OCI-LY7 (cell line): ENCODE results near the gene TESK1. TPM values are rescaled to one million over a fixed set of nuclear protein-coding genes. Genes with fewer than 3 reads are reported as not detected.

Experiments
- BruUV-seq: library from RNA; stranded (reverse); fragments of 400-500 nt; replicated peaks from 2 replicates; lab custom pipeline; 2021; lab: Mats Ljungman, UMichigan
- CTCF ChIA-PET: fragments of 300-600 bp; sonication (Branson Sonifier 250); formaldehyde crosslinking; loops from one replicate; lab custom pipeline; 2022; ENCODE audit warnings: antibody characterized with exemption; ENCODE audit not compliant: unreplicated experiment; lab: Charles Lee
- POLR2A ChIA-PET: fragments of 300-600 bp; sonication (Branson Sonifier 250); formaldehyde crosslinking; loops from one replicate; lab custom pipeline; 2022; ENCODE audit warnings: antibody characterized with exemption; lab: Charles Lee
- DNase-seq: peaks from one replicate; pipeline ENCODE4 v3.0.0-alpha.2; 2015; ENCODE audit warnings: low spot score
- H2AFZ ChIP-seq: fragments of 200-600 bp; sonication (generic), shearing (Covaris generic); 2 replicates; pipeline ENCODE4 v1.6.1; 2014; ENCODE audit warnings: mild to moderate bottlenecking, antibody characterized with exemption, low read length, moderate library complexity
- H3K27ac ChIP-seq: fragments of 200-600 bp; sonication (generic); 2 replicates; pipeline ENCODE4 v1.5.1; 2014; ENCODE audit warnings: mixed run types, low read depth, mild to moderate bottlenecking, moderate library complexity, low read length, inconsistent platforms; ENCODE audit not compliant: poor library complexity, severe bottlenecking
- H3K36me3 ChIP-seq: fragments of 200-600 bp; sonication (generic); 2 replicates; pipeline ENCODE4 v1.6.1; 2014; ENCODE audit warnings: mild to moderate bottlenecking, antibody characterized with exemption, low read length, moderate library complexity, mixed read lengths; ENCODE audit not compliant: insufficient read depth
- H3K4me1 ChIP-seq: fragments of 200-600 bp; sonication (generic); 2 replicates; pipeline ENCODE4 v1.5.1; 2014; ENCODE audit warnings: mild to moderate bottlenecking, low read length; ENCODE audit not compliant: insufficient read depth, poor library complexity, severe bottlenecking
- H3K4me2 ChIP-seq: fragments of 200-600 bp; sonication (generic); 2 replicates; pipeline ENCODE4 v1.6.1; 2014; ENCODE audit warnings: mild to moderate bottlenecking, low read length
- H3K4me3 ChIP-seq: fragments of 200-600 bp; sonication (generic); 2 replicates; pipeline ENCODE4 v1.5.1; 2014; ENCODE audit warnings: mild to moderate bottlenecking, low read depth, low read length; ENCODE audit not compliant: poor library complexity, severe bottlenecking
- H3K79me2 ChIP-seq: fragments of 200-600 bp; sonication (generic); 2 replicates; pipeline ENCODE4 v1.6.1; 2016; ENCODE audit warnings: low read depth, mild to moderate bottlenecking, low read length, moderate library complexity, mixed read lengths; ENCODE audit not compliant: insufficient read depth
- H3K9me2 ChIP-seq: fragments of 200-600 bp; sonication (generic); 2 replicates; pipeline ENCODE4 v1.6.1; 2016; ENCODE audit warnings: mild to moderate bottlenecking, low read length, mixed read lengths; ENCODE audit not compliant: insufficient read depth
- H3K9me3 ChIP-seq: fragments of 200-600 bp; sonication (generic); 2 replicates; pipeline ENCODE4 v1.6.1; 2014; ENCODE audit warnings: mild to moderate bottlenecking, mixed run types, low read length, mixed read lengths
- H4K20me1 ChIP-seq: fragments of 200-600 bp; sonication (generic); 2 replicates; pipeline ENCODE4 v1.6.1; 2014; ENCODE audit warnings: mild to moderate bottlenecking, antibody characterized with exemption, low read length, moderate library complexity, mixed read lengths; ENCODE audit not compliant: insufficient read depth
- EZH2phosphoT487 ChIP-seq: fragments of 200-600 bp; sonication (generic); IDR thresholded peaks from 2 replicates; pipeline ENCODE4 v1.6.1; 2018; ENCODE audit warnings: low read depth, borderline replicate concordance, mild to moderate bottlenecking, mixed run types, antibody characterized with exemption, low read length, moderate library complexity, mixed read lengths
- intact Hi-C: fragments of 100-400 bp; cut with micrococcal nuclease; formaldehyde crosslinking; loops from one replicate; pipeline ENCODE4 v1.10.0; 2022; ENCODE audit not compliant: unreplicated experiment
- total RNA-seq, 2 experiments: library from RNA; depleted of rRNA in 1 of 2; stranded (reverse); fragments of >200 nt in 1 of 2; shearing (Covaris generic) in 1 of 2; gene quantifications; 2 replicates each; pipeline ENCODE4 v1.2.3, GENCODE V29; 2014 to 2022
- TF ChIP-seq, protein P1 (sequence below): fragments of 200-600 bp; sonication (generic); conservative IDR thresholded peaks from 2 replicates; pipeline ENCODE4 v1.5.1; 2014; ENCODE audit warnings: mild to moderate bottlenecking, antibody characterized with exemption, low read length, moderate library complexity, mixed read lengths

The TESK1 gene
- total RNA-seq, 2 experiments from 2014 or later: 15.0 to 42.2 TPM

DNA sequence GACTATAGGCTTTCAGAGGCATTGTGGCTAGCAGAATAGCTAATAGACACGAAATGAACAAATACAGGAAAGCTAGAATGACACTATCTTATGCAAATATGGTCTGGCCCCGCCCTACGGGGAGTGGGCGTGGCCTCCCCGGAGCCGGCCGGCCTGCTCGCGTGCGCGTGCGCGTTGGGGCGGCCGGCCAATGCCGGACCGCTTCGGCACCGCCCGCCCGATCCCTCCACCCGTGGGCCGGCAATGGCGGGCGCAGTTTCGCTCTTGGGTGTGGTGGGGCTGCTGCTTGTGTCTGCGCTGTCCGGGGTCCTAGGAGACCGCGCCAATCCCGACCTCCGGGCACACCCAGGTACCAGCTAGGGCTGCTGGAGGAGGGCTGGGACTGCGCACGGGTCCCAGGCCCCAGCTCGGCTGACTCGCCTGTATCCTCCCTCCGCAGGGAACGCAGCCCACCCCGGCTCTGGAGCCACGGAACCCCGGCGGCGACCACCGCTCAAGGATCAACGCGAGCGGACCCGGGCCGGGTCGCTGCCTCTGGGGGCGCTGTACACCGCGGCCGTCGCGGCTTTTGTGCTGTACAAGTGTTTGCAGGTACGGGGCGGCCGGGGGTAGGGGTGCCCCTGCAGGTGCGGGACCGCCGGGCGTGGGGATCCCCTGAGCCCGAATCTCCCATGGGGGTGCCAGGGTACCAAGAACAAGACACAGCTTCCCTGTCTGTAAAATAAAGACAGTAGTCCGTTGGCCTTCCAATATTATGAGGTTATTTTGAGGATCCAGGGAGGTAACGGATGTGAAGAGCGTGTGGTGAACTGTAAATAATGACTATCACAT lies 53.3 kb downstream of the TESK1 start, which contains the start of gene CCDC107:
CCDC107 (plus strand) TSS at position 156 of the 831 bp plus-strand sequence; CDS start at position 244, 88 bp downstream.
- peak; percentile 91 for DNase-seq
- Histone ChIP-seq H3K27ac (peak within 1 kb of the TSS; percentile 84), H3K4me2 (peak within 1 kb of the TSS; percentile 96), H3K9me2 (no peaks in the 10 kb centered on the region), H3K9me3 (no peaks in the 10 kb centered on the region), H3K36me3 (peaks cover 34% of the 10 kb centered on the region), H3K4me3 (peak within 1 kb of the TSS; percentile 81), H3K79me2 (peaks cover 19% of the 10 kb centered on the region; the same call in 1 of the 2 replicates), H4K20me1 (0 out of 2 replicates have a peak, but pooled peaks cover 5% of the 10 kb centered on the region), H2AFZ (peak within 1 kb of the TSS; percentile 62; the same call in 1 of the 2 replicates), H3K4me1 (peaks cover 65% of the 10 kb centered on the region)
- intact Hi-C loops: loop anchor here (2.0 to 5.0 kb wide), 5 partner anchors 38 to 169 kb away; partner anchors contain the start of genes CD72, FAM221B, TESK1 and TMEM8B
- POLR2A ChIA-PET: interaction anchor here (0.6 to 3.9 kb wide), 9 partner anchors 11 to 73 kb away, joined by 3 to 47 read pairs (median 6); partner anchors contain the start of genes CREB3, TESK1 and TLN1
- no peak for TF ChIP-seq EZH2phosphoT487
- TF ChIP-seq, protein P1, sequence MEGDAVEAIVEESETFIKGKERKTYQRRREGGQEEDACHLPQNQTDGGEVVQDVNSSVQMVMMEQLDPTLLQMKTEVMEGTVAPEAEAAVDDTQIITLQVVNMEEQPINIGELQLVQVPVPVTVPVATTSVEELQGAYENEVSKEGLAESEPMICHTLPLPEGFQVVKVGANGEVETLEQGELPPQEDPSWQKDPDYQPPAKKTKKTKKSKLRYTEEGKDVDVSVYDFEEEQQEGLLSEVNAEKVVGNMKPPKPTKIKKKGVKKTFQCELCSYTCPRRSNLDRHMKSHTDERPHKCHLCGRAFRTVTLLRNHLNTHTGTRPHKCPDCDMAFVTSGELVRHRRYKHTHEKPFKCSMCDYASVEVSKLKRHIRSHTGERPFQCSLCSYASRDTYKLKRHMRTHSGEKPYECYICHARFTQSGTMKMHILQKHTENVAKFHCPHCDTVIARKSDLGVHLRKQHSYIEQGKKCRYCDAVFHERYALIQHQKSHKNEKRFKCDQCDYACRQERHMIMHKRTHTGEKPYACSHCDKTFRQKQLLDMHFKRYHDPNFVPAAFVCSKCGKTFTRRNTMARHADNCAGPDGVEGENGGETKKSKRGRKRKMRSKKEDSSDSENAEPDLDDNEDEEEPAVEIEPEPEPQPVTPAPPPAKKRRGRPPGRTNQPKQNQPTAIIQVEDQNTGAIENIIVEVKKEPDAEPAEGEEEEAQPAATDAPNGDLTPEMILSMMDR: peak; percentile 85
- CTCF ChIA-PET: interaction anchor here (0.9 to 2.0 kb wide), 6 partner anchors 11 to 69 kb away, joined by 3 to 15 read pairs (median 4); partner anchors contain the start of gene TESK1
- no TSS peak for BruUV-seq

DNA sequence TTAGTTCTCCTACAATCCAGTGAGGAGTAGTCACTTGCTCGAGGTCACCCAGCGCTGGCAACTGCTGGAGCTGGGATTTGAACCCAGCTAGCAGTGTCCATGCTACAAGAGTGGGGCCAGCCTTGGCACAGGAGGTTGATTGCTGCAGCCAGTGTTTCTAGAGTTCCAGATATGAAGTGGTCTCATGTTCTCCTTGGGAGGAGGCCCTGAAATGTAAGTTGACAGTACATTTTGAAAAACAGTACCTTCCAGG lies 53.8 kb downstream of the TESK1 start:
- TF ChIP-seq, protein P1: no peak; the same call in 1 of the 2 replicates
- no peak for TF ChIP-seq EZH2phosphoT487
- intact Hi-C loops: loop anchor here (2.0 to 5.0 kb wide), 5 partner anchors 38 to 168 kb away; partner anchors contain the start of genes CD72, FAM221B, TESK1 and TMEM8B

More for the DNA sequence above, 53.8 kb downstream of the TESK1 start:
- no peak for DNase-seq
- BruUV-seq: no TSS peak
- peak overlapping the region; percentile 81 for H3K4me3 ChIP-seq
- CTCF ChIA-PET: interaction anchor here (1.5 kb wide), 2 partner anchors 54 to 69 kb away, joined by 5 to 6 read pairs; partner anchors contain the start of gene TESK1
- peaks cover 65% of the 10 kb centered on the region for H3K4me1 ChIP-seq
- no peaks in the 10 kb centered on the region for H3K9me2 ChIP-seq
- H3K79me2 ChIP-seq: peaks cover 24% of the 10 kb centered on the region; the same call in 1 of the 2 replicates
- no peaks in the 10 kb centered on the region for H3K9me3 ChIP-seq
- peak overlapping the region; percentile 24; the same call in 1 of the 2 replicates for H2AFZ ChIP-seq
- POLR2A ChIA-PET: interaction anchor here (1.1 to 3.9 kb wide), 6 partner anchors 11 to 73 kb away, joined by 3 to 47 read pairs (median 7); partner anchors contain the start of genes CREB3, TESK1 and TLN1
- 0 out of 2 replicates have a peak, but pooled peaks cover 5% of the 10 kb centered on the region for H4K20me1 ChIP-seq
- H3K36me3 ChIP-seq: peaks cover 35% of the 10 kb centered on the region
- peak overlapping the region; percentile 96 for H3K4me2 ChIP-seq
- H3K27ac ChIP-seq: peak overlapping the region; percentile 84
